Measurements from ENCODE around the gene PON3.

DNA sequence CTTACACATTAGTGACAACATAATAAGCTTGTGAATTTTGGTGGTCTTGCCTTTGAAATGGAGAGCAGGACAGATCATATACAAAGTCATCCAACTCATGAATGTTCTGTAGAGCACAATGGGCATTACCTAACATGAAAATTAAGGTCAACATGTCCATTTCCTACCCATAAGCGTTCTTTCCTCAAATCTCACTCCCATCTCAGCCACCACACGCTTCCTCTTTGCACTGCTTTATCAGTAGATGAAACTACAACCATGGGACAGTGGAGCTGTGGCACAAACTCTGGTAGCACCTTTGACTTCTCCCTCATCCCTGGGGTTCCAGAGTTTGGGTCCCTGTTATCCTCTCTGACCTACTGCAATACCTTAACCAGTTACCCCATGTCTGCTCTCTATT, 36.4 kb upstream of the PON3 start:
- TF ChIP-seq, protein P1, sequence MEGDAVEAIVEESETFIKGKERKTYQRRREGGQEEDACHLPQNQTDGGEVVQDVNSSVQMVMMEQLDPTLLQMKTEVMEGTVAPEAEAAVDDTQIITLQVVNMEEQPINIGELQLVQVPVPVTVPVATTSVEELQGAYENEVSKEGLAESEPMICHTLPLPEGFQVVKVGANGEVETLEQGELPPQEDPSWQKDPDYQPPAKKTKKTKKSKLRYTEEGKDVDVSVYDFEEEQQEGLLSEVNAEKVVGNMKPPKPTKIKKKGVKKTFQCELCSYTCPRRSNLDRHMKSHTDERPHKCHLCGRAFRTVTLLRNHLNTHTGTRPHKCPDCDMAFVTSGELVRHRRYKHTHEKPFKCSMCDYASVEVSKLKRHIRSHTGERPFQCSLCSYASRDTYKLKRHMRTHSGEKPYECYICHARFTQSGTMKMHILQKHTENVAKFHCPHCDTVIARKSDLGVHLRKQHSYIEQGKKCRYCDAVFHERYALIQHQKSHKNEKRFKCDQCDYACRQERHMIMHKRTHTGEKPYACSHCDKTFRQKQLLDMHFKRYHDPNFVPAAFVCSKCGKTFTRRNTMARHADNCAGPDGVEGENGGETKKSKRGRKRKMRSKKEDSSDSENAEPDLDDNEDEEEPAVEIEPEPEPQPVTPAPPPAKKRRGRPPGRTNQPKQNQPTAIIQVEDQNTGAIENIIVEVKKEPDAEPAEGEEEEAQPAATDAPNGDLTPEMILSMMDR (IDR thresholded peaks at IDR 0.05): no peak
- TF ChIP-seq POLR2A (IDR thresholded peaks at IDR 0.05; ENCODE audit: low read depth) (no peak), EP300 (IDR thresholded peaks at IDR 0.05) (no peak), POLR2AphosphoS5 (IDR thresholded peaks at IDR 0.05) (no peak)
